ENCODE results near the gene TFG.
A peak's percentile ranks its signal among the peaks of the same experiment; 100 is the strongest.

Gene TFG

GRCh38 chr3:100708644-100708988 is 678 bp upstream of the TFG start:
- no peak for FAIRE-seq

DNA sequence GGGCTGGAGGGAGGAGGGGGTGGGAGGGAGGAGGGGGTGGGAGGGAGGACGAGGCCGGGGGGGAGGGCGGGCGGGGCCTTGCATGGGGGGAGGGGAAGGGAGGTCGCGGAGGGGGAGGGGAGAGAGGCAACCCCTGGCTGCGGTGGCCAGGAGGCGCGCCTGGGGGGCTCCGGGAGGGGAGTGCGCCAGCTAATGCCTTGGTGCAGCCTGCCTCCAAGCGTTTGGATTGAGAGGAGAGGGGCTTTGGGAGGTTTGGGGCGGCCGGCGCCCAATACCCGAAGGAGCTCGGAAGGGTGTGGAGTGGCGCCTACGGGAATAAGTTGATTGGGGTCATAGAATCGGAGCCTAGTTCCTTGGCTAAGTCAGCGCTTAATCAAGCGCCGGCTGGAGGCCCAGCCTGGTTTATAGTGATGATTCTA is 557 bp downstream of the TFG start:
- no peak for FAIRE-seq

GRCh38 chr3:100710261-100710968 is 1.1 kb downstream of the TFG start:
- no peak for FAIRE-seq

DNA sequence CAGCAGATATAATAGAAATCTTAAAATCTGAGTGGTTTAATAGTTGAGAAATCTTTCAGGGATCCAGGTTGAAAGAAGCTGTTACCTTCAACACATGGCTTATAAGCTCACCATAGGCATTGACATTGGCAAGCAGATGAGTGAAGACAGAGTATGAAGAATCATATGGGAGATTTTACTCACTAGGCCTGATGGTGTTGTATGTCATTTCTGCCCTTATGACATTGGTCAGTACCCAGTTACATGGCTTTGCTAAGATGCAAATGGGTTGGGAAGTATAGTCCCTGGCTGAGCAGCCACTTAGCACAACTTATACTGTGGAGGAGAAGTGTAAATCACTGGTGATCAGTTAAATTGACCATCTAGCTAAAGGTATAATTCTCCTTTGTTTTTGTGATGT is 5.9 kb downstream of the TFG start:
- FAIRE-seq, result no peak

DNA sequence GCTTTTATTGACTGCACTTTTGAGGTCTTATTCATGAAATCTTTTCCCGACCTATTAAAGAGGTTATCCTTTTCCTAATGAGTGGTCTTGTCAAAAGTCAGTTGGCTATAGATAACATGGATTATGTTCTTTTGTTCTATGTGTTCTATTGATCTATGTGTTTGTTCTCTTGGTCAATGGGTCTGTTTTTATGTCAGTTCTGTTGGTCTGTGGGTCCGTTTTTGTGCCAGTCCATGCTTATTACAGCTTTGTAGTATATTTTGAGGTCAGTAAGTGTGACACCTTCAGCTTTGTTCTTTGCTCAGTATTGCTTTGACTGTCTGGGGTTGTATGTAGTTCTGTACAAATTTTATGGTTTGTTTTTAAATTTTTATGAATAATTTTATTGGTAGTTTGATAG is 7.8 kb downstream of the TFG start:
- FAIRE-seq, result no peak

GRCh38 chr3:100717637-100718487 is 8.6 kb downstream of the TFG start:
- FAIRE-seq, result peak; percentile 29

- no peak for FAIRE-seq
These were observed 9.8 kb downstream of the TFG start for GRCh38 chr3:100719136-100719535.

GRCh38 chr3:100720426-100720825 is 11.1 kb downstream of the TFG start:
- FAIRE-seq, result no peak

- no peak for FAIRE-seq
These were observed 16.7 kb downstream of the TFG start for GRCh38 chr3:100725935-100726513.

- FAIRE-seq, result no peak
These were observed 17.4 kb downstream of the TFG start for GRCh38 chr3:100726706-100727105.

DNA sequence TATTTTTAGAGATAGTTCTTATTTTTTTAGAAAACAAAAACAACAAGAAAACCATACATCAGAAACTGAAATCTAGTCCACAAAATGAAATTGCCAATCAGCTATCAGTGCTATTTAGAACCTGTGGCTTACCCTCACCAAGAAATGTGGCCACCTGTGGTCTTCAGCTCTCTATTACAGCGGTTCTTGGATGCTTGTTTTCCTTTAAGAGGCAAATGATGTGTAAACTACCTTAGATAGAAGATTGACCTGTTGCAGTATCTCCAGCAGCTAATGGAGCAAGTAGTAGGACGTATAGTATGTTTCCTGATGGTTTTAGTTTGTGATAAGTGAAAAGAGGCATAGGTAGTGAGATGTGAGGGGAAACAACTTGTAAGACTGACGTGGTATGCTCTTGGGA is 21.2 kb downstream of the TFG start:
- FAIRE-seq, result no peak

- FAIRE-seq, result no peak
These were observed 23.1 kb downstream of the TFG start for GRCh38 chr3:100732435-100732834.

- FAIRE-seq, result no peak
These were observed 28.0 kb downstream of the TFG start for GRCh38 chr3:100737334-100737733.

GRCh38 chr3:100740207-100740606 is 30.9 kb downstream of the TFG start:
- FAIRE-seq, result no peak

DNA sequence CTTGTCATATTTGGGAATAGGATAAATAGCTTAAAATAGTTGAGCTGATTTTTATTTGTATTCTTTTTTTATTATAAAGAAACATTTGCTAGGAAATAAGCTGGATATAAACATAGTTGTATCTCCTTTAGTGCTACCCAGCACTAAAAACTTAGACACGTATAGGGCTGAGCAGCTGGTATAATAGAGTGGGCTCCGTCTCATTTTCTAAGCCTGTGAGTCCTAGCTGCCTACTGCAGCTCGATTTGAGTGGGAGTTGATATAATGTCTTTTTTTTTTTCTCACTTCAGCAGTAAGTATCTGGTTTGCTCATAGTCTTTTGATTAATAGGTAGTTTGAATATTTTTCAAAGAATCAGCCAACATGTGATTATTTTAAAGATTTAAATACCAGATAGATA is 34.2 kb downstream of the TFG start:
- no peak for FAIRE-seq

- FAIRE-seq, result no peak
These were observed 35.4 kb downstream of the TFG start for GRCh38 chr3:100744671-100745070.

DNA sequence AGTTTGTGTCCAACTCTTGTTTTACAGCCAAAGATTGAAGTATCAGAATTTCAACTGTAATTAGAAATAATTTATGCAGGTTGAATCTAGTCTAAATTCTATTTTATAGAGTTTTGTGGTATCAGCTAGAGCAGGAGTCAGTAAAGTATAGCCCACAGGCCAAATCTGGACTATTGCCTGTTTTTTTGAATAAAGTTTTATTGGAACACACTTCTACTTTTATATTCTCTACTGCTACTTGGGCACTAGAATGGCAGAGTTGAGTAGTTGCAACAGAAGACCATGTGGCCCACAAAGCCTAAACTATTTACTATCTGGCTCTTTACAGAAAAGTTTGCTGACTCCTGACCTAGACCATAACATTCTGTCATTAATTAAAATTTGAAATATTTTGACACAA is 36.3 kb downstream of the TFG start:
- no peak for FAIRE-seq

- FAIRE-seq, result no peak
These were observed 36.8 kb downstream of the TFG start for GRCh38 chr3:100746092-100746491.

DNA sequence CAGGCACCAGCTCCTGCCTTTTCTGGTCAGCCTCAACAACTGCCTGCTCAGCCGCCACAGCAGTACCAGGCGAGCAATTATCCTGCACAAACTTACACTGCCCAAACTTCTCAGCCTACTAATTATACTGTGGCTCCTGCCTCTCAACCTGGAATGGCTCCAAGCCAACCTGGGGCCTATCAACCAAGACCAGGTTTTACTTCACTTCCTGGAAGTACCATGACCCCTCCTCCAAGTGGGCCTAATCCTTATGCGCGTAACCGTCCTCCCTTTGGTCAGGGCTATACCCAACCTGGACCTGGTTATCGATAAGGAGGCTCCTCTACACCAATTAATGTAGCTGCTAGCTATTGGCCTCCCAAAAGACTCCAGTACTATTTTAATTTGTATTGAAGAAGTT is 38.9 kb downstream of the TFG start:
- FAIRE-seq, result no peak

DNA sequence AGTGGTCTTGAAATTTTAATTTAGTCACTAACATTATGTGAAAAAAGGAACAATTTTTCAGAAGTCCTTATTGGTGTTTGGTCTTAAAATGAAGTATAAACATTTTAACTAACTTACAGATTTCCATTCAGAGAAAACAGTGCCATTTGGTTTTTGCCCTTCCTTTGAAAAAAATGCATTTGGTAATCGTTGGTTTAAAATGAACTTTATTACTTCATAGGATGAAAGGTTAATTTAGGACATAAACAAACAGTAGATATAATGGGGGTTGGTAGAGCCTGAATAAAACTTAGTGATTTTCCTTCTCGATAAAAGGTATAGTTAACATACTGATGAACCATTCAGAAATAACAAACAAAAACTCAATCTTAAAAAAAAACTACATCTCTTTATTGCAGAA is 39.7 kb downstream of the TFG start:
- no peak for FAIRE-seq

DNA sequence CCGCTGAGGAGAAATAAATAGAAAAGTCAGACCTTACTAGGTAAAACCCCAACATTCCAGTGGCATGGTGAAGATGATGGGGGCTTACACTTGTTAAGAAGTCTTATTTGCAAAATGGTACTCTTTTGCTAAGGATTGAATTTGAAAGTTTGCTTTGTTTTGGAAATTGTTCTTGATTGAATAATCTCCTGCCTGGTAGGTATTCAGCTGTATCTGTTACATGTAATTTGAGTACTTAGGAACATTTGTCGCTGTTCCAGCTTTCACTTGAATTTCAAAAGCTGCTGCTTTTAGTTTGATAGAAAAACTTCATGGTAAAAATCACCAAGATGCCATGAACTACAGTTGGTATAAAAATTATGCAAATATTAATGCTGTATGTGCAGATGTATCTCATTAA is 44.6 kb downstream of the TFG start:
- no peak for FAIRE-seq

DNA sequence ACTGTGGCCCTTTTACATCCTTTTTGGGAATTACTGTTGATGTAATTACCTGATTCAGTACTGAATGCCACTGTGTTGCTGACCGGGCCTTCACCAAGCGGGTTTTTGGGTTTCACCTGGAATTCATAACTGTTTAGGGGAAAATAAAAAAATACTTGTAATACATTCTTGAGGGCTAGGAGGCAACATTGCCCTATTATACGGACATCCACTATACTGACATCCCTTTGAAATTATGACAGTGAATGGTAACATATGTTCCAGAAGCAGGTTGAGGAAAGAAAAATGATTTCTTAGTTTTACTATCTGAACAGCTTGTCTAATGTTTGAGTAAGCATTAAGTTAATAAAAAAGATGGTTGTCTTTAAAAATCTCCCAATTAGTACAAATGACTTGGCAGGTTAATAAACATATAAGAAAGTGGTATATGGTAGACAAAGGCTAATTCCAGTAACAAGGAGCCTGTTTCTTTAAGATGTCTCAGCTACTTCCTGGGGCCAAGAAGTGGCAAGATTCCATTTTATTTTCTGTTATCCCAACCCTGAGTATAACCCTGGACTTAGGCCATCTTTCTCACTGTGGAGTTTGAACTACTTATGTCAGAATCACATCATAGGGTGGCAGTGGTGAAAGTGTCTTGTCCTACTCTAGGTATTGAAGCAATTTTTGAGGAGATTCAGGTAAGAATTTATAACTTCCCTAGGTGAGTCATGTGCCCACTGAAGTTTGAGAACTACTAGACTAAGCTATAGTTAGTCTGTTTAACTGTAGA is 45.5 kb downstream of the TFG start:
- no peak for FAIRE-seq

DNA sequence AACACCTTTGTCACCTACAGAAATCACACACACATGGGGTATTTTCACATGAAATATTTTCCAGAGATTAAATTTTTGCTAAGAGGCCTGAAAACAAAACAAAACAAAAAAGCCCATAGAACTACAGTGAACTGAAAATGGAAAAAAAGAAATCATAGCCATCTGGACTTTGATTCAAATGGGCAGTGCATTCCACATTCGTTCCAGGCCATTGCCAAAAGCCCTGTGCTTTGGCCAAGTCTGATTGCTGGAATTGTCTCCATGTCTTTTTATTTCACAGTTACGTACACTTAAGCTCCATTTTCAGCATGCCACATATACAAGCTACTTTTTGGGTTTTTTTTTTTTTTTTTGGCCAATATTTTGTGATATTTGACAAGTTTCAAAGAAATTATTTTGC is 47.1 kb downstream of the TFG start:
- no peak for FAIRE-seq
